Measurements from ENCODE around the gene SLC5A6. TPM values are rescaled to one million over a fixed set of nuclear protein-coding genes. Genes with fewer than 3 reads are reported as not detected.

SLC5A6 gene
- total and polyA plus RNA-seq, 2 of the 4 experiments (the other 2 are of a cell fraction): 28.8 to 34.2 TPM

DNA sequence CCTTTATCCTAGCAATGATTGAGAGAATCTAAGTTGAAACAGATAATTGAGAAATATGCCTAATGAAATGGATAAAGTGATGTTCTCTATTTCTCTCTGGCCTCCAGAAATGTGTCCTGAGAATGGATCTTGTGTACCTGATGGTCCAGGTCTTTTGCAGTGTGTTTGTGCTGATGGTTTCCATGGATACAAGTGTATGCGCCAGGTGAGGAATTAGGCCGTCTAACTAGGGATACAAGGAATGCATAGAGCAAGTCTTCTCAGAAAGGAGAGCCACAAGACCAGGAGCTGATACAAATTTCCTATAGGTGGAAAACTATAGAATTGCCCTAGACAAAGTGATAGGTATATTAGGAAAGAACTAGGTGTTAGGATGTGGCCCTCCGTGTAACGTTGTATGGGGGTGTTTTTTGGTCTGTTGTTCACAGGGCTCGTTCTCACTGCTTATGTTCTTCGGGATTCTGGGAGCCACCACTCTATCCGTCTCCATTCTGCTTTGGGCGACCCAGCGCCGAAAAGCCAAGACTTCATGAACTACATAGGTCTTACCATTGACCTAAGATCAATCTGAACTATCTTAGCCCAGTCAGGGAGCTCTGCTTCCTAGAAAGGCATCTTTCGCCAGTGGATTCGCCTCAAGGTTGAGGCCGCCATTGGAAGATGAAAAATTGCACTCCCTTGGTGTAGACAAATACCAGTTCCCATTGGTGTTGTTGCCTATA, 4.5 kb upstream of the SLC5A6 start:
- peak overlapping the region; percentile 92; the same call in 1 of the 2 replicates for H2AK5ac ChIP-seq (ENCODE audit: low read depth, low read length)
- H2BK5ac ChIP-seq (ENCODE audit: low read depth, low read length, poor library complexity, severe bottlenecking): peak overlapping the region; percentile 11

More for the DNA sequence above, 4.5 kb upstream of the SLC5A6 start:
- Histone ChIP-seq H3K4me1 (ENCODE audit: control insufficient read depth, insufficient read depth, low read length) (peaks cover 7% of the 10 kb centered on the region), H3K9me1 (ENCODE audit: insufficient read depth, low read length) (peaks cover 9% of the 10 kb centered on the region), H4K91ac (ENCODE audit: insufficient read depth, low read depth, low read length) (peak overlapping the region; percentile 79), H3K36me3 (ENCODE audit: control insufficient read depth, insufficient read depth, low read length) (peaks cover 12% of the 10 kb centered on the region), H4K20me1 (ENCODE audit: insufficient read depth, low read length) (no peaks in the 10 kb centered on the region), H2BK20ac (ENCODE audit: low read depth, low read length) (peak overlapping the region; percentile 24; the same call in 1 of the 2 replicates), H3K27ac (ENCODE audit: insufficient read depth, low read length) (peak overlapping the region; percentile 29; the same call in 1 of the 2 replicates), H2AK9ac (replicated peaks; ENCODE audit: low read depth, low read length, poor library complexity) (peak overlapping the region; percentile 92), H2BK15ac (ENCODE audit: low read depth, low read length) (no peak overlapping the region), H4K5ac (ENCODE audit: low read depth, low read length) (peak overlapping the region; percentile 85), H3K4ac (ENCODE audit: low read depth, low read length) (peak overlapping the region; percentile 71), H3K4me2 (ENCODE audit: low read depth, low read length) (peak overlapping the region; percentile 93), H3K9ac (ENCODE audit: low read depth, low read length) (peak overlapping the region; percentile 68), H3K56ac (ENCODE audit: extremely low read depth, insufficient read depth, low read length) (peak overlapping the region; percentile 28; the same call in 1 of the 2 replicates), H2BK120ac (ENCODE audit: low read depth, low read length) (no peak overlapping the region), H2AFZ (replicated peaks; ENCODE audit: low read length, poor library complexity) (peak overlapping the region; percentile 88), H3K4me3 (ENCODE audit: insufficient read depth, low read depth, low read length) (peak overlapping the region; percentile 64), H3K9me3 (ENCODE audit: control insufficient read depth, insufficient read depth, low read length) (no peaks in the 10 kb centered on the region), H3K18ac (ENCODE audit: low read depth, low read length) (0 out of 2 replicates have a peak overlapping the region, but pooled peaks have one; percentile 25), H3K27me3 (ENCODE audit: control insufficient read depth, insufficient read depth, low read length) (no peaks in the 10 kb centered on the region), H3K79me1 (ENCODE audit: low read depth in 1 of 2, low read length in 2 of 2) (peaks cover 35 to 62% of the 10 kb centered on the region in 2 experiments), H3K14ac (replicated peaks; ENCODE audit: low read depth, low read length) (peak overlapping the region; percentile 87), H3K23ac (ENCODE audit: low read depth, low read length) (peak overlapping the region; percentile 52), H4K8ac (ENCODE audit: low read depth in 2 of 2, low read length in 2 of 2) (peak overlapping the region; percentile 83 to 95)
- no TSS peak for BruUV-seq (replicated peaks)
- TF ChIP-seq MXI1 (IDR thresholded peaks at IDR 0.05; ENCODE audit: borderline replicate concordance, low read depth, low read length) (no peak), BHLHE40 (IDR thresholded peaks at IDR 0.05; ENCODE audit: low read depth, low read length) (no peak), FOS (IDR thresholded peaks at IDR 0.05; ENCODE audit: low read depth, low read length) (no peak), CHD1 (IDR thresholded peaks at IDR 0.05; ENCODE audit: low read depth, low read length) (no peak), NFE2L2 (IDR thresholded peaks at IDR 0.05; ENCODE audit: low read depth, low read length) (no peak), CTCF (conservative IDR thresholded peaks at IDR 0.05; ENCODE audit: low read depth, low read length) (no peak), RFX5 (IDR thresholded peaks at IDR 0.05; ENCODE audit: low read depth, low read length) (no peak)
- TF ChIP-seq, protein P1, sequence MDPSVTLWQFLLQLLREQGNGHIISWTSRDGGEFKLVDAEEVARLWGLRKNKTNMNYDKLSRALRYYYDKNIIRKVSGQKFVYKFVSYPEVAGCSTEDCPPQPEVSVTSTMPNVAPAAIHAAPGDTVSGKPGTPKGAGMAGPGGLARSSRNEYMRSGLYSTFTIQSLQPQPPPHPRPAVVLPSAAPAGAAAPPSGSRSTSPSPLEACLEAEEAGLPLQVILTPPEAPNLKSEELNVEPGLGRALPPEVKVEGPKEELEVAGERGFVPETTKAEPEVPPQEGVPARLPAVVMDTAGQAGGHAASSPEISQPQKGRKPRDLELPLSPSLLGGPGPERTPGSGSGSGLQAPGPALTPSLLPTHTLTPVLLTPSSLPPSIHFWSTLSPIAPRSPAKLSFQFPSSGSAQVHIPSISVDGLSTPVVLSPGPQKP (IDR thresholded peaks at IDR 0.05; ENCODE audit: borderline replicate concordance, low read depth, low read length): no peak
- TF ChIP-seq, protein P2, sequence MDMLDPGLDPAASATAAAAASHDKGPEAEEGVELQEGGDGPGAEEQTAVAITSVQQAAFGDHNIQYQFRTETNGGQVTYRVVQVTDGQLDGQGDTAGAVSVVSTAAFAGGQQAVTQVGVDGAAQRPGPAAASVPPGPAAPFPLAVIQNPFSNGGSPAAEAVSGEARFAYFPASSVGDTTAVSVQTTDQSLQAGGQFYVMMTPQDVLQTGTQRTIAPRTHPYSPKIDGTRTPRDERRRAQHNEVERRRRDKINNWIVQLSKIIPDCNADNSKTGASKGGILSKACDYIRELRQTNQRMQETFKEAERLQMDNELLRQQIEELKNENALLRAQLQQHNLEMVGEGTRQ (IDR thresholded peaks at IDR 0.05; ENCODE audit: low read depth, low read length): no peak
- ChIA-PET POLR2A (ENCODE audit: unreplicated experiment) (no interaction called here), CTCF (no interaction called here)
- WGBS, 2 experiments (ENCODE audit: extremely low coverage in 2 of 2, insufficient read length in 1 of 2): 93% methylated on average over 6 of the region's 13 CpGs; no CpG with 5 or more reads in 1 of the 2 experiments
- intact Hi-C loops (cut with micrococcal nuclease): loop anchor here (2.0 kb wide), 1 partner anchor 118 kb away; no protein-coding TSS in a partner anchor
- dilution Hi-C loops (cut with HindIII; ENCODE audit: low sequenced_read_pairs, unreplicated experiment): no loop called here
- ATAC-seq (ENCODE audit: low read depth) (no peak), DNase-seq (no peak)
- in situ Hi-C loops (cut with MboI; ENCODE audit: low sequenced_read_pairs): no loop called here

All from IMR-90 (cell line).